ENCODE data around the gene MLLT10.

GRCh38 chr10:21532694-21533466 is 1.2 kb upstream of the MLLT10 start:
- TF ChIP-seq, protein P1, sequence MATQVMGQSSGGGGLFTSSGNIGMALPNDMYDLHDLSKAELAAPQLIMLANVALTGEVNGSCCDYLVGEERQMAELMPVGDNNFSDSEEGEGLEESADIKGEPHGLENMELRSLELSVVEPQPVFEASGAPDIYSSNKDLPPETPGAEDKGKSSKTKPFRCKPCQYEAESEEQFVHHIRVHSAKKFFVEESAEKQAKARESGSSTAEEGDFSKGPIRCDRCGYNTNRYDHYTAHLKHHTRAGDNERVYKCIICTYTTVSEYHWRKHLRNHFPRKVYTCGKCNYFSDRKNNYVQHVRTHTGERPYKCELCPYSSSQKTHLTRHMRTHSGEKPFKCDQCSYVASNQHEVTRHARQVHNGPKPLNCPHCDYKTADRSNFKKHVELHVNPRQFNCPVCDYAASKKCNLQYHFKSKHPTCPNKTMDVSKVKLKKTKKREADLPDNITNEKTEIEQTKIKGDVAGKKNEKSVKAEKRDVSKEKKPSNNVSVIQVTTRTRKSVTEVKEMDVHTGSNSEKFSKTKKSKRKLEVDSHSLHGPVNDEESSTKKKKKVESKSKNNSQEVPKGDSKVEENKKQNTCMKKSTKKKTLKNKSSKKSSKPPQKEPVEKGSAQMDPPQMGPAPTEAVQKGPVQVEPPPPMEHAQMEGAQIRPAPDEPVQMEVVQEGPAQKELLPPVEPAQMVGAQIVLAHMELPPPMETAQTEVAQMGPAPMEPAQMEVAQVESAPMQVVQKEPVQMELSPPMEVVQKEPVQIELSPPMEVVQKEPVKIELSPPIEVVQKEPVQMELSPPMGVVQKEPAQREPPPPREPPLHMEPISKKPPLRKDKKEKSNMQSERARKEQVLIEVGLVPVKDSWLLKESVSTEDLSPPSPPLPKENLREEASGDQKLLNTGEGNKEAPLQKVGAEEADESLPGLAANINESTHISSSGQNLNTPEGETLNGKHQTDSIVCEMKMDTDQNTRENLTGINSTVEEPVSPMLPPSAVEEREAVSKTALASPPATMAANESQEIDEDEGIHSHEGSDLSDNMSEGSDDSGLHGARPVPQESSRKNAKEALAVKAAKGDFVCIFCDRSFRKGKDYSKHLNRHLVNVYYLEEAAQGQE (IDR thresholded peaks at IDR 0.05; ENCODE audit: insufficient read depth in 1 of 2, low read depth in 2 of 2, low read length in 2 of 2): no peak
- TF ChIP-seq TAF1 (IDR thresholded peaks at IDR 0.05; ENCODE audit: borderline replicate concordance, insufficient read depth, low read length): no peak
- no peak for TF ChIP-seq POLR2AphosphoS5 (IDR thresholded peaks at IDR 0.05; ENCODE audit: low read depth, low read length)
- no peak for TF ChIP-seq FOXP2 (optimal IDR thresholded peaks at IDR 0.05; ENCODE audit: borderline replicate concordance, extremely low read depth, extremely low read length, insufficient read depth)
